ENCODE data around the gene ZNF546.

Gene ZNF546

DNA sequence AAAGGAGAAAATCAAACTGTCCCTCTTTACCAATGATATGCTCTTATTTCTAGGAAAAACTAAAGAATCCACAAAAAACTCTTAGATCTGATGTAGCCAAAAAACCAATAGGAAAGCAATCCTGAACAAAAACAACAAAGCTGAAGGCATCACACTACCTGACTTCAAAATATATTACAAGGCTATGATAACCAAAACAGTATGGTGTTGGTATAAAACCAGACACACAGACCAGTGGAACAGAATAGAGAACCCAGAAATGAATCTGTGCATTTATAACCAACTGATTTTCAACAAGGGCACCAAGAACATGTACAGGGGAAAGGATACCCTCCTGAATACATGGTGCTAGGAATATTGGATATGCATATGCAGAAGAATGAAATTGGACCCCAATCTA, 9.7 kb upstream of the ZNF546 start:
- in situ Hi-C loops (cut with HindIII; ENCODE audit: low sequenced_read_pairs): no loop called here
- no peak overlapping the region for H3K4me3 ChIP-seq (ENCODE audit: low read depth, low read length)
- DNase-seq (ENCODE audit: low read depth, low spot score): no peak
- TF ChIP-seq, protein P1, sequence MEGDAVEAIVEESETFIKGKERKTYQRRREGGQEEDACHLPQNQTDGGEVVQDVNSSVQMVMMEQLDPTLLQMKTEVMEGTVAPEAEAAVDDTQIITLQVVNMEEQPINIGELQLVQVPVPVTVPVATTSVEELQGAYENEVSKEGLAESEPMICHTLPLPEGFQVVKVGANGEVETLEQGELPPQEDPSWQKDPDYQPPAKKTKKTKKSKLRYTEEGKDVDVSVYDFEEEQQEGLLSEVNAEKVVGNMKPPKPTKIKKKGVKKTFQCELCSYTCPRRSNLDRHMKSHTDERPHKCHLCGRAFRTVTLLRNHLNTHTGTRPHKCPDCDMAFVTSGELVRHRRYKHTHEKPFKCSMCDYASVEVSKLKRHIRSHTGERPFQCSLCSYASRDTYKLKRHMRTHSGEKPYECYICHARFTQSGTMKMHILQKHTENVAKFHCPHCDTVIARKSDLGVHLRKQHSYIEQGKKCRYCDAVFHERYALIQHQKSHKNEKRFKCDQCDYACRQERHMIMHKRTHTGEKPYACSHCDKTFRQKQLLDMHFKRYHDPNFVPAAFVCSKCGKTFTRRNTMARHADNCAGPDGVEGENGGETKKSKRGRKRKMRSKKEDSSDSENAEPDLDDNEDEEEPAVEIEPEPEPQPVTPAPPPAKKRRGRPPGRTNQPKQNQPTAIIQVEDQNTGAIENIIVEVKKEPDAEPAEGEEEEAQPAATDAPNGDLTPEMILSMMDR (IDR thresholded peaks at IDR 0.05; ENCODE audit: low read depth, low read length): no peak

DNA sequence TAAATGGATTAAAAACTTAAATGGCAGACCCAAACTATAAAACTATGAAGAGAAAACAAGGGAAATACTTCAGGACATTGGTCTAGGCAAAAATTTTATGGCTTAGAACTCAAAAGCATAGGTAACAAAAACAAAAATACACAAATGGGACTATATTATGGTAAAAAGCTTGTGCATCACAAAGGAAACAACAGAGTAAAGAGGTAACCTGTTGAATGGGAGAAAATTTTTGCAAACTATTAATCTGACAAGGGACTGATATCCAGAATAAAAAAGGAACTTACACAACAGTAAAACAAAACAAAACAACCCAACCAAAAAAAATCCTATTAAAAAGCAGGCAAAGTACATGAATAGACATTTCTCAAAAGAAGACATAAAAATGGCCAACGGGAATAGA, 9.3 kb upstream of the ZNF546 start:
- TF ChIP-seq, protein P1 (IDR thresholded peaks at IDR 0.05; ENCODE audit: low read depth, low read length): no peak
- in situ Hi-C loops (cut with HindIII; ENCODE audit: low sequenced_read_pairs): no loop called here
- no peak overlapping the region for H3K4me3 ChIP-seq (ENCODE audit: low read depth, low read length)
- DNase-seq (ENCODE audit: low read depth, low spot score): no peak

DNA sequence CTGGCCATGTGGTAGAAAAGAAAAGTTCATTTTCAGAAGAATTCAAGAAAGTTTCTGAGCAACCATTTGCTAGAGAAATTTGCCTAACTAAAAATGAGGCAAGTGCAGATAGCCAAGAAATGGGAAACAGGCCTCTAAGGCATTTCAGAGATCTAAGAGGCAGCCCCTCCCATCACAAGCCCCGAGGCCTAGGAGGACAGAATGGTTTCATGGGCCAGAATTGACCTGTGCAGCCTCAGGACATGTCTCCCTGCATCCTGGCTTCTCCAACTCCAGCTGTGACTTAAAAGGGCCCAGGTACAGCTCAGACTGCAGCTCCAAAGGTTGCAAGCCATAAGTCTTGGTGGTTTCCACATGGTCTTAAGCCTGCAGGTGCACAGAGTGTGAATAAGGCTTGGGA, 3.3 kb upstream of the ZNF546 start:
- H3K4me3 ChIP-seq (ENCODE audit: low read depth, low read length): no peak overlapping the region
- in situ Hi-C loops (cut with HindIII; ENCODE audit: low sequenced_read_pairs): no loop called here

DNA sequence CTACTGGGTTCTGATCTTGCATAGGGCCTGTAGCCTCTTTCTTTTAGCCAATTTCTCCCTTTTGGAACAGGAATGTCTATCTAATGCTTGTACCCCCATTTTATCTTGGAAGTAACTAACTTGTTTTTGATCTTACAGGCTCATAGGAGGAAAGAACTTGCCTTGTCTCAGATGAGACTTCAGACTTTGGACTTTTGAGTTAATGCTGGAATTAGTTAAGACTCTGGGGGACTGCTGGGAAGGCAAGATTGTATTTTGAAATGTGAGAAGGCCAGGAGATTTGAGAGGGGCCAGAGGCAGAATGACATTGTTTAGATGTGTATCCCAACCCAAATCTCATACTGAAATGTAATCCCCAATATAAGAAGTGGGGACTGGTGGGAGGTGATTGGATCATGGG, 2.5 kb upstream of the ZNF546 start:
- in situ Hi-C loops (cut with HindIII; ENCODE audit: low sequenced_read_pairs): no loop called here
- no peak overlapping the region for H3K4me3 ChIP-seq (ENCODE audit: low read depth, low read length)
- TF ChIP-seq, protein P1 (IDR thresholded peaks at IDR 0.05; ENCODE audit: low read depth, low read length): no peak
- DNase-seq (ENCODE audit: low read depth, low spot score): no peak

More for the DNA sequence above, 3.3 kb upstream of the ZNF546 start:
- TF ChIP-seq, protein P1 (IDR thresholded peaks at IDR 0.05; ENCODE audit: low read depth, low read length): no peak
- DNase-seq (ENCODE audit: low read depth, low spot score): no peak

DNA sequence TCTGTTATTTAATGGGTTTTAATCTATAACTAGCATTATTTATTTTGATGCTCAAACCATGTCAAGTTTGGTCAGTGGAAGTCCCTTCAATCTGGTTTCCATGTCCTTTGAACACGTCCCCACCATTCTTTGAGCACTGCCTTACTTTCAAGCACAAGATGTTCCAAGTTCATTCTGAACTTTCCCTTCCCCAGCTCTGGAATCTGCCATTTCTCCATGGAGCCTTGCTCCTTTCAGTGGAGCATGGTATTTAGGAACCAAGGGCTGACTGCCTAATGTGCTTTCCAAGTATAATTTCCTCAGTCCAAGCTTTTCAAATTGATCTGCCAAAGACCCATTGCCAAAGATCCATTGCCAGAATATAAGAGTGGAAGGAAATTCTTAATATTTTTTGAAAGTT, 1.1 kb upstream of the ZNF546 start:
- H3K4me3 ChIP-seq (ENCODE audit: low read depth, low read length): peak overlapping the region; percentile 77
- in situ Hi-C loops (cut with HindIII; ENCODE audit: low sequenced_read_pairs): no loop called here
- DNase-seq (ENCODE audit: low read depth, low spot score): no peak
- TF ChIP-seq, protein P1 (IDR thresholded peaks at IDR 0.05; ENCODE audit: low read depth, low read length): no peak

DNA sequence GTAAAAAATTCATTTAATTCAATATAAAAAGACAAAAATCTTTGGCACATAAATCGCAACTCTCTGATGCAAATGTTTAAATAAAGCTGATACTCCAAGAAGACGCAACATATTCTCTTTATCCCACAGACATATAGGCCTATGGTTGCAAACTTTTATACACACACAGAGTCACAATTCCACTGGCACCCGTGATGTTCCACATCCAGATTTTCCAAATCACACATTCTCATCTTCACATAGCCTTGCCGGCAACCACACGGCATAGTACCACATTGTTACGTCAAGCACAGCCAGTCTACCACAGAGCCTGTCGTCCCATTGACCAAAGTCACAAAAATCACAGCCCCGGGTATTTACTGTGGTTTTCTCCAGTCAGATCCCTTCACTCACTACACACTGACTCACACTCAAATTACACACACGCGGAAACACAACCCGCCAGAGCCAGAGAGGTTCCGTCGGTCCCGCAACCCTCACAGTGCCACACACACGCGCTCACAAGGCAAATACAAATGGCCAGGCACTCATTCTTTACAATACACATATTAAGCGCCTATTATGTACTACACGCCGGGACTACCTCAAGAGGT, 546 bp upstream of the ZNF546 start:
- TF ChIP-seq, protein P1 (IDR thresholded peaks at IDR 0.05; ENCODE audit: low read depth, low read length): no peak
- DNase-seq (ENCODE audit: low read depth, low spot score): peak; percentile 68
- in situ Hi-C loops (cut with HindIII; ENCODE audit: low sequenced_read_pairs): no loop called here
- H3K4me3 ChIP-seq (ENCODE audit: low read depth, low read length): peak overlapping the region; percentile 77
